Renal cortex interstitium (tissue), 11 donors: ENCODE results near the gene GLT1D1. TPM values are rescaled to one million over a fixed set of nuclear protein-coding genes. Genes with fewer than 3 reads are reported as not detected.
A peak's percentile ranks its signal among the peaks of the same experiment; 100 is the strongest.
"Not testable (repeated sequence)": the region's sequence is repeated elsewhere in the genome, so short reads cannot be mapped to it uniquely, and the experiment has no call there.

Experiments used
- DNase-seq, 11 donors: peaks; one replicate each; pipeline ENCODE4 v3.0.0-alpha.2; 2013; ENCODE audit warnings: low read depth in 9 of 11, low spot score in 4 of 11; ENCODE audit errors: extremely low read depth in 1 of 11
- polyA plus RNA-seq, 3 donors: library from polyadenylated mRNA; unstranded; fragments of 120-200 nt; gene quantifications; one replicate each; pipeline ENCODE4 v1.2.1, GENCODE V29; 2013; ENCODE audit not compliant: insufficient read length in 3 of 3

Gene GLT1D1
- polyA plus RNA-seq, 3 donors, result 1.9 to 3.7 (median 2.1) TPM

DNA sequence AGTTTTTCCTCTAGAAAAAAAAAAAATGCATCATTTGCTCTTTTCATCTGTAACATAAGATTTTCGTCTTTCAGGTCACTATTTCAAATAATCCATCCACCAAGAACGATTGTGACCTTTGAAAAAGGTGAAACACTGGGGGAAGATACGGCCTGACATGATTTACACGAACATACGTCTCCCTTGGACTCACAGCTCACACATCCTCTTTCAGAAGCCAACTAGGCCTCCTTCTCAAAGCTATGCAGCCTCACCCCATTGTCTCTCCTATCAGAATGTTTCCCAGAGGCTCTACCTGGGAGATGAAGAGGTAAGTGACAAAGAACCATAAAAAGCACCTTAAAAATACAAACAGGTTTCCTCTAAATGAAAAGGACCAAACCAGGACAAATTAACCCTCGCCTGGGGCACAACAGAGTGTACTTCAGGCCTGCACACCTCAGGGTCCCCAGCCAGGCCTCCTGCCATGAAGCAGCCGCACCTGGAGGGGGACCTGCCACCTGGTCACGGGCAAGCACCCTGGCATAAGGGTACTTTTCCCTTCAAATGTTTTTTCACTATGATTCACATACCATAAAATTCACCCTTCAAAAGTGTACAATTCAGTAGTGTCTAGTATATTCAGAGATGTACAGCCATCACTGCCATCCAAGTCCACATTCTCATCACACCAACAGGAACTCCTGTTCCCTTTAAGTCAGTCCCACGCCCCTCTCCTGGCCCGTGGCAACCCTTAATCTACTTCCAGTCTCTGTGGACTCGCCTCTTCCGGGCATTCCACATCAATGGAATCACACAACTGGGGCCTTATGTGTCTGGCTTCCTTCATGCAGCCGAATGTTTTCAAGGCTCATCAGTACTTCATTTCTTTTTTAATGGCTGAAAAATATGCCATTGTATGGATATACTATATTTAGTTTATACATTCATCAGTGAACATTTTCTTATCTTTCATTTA, 34.9 kb upstream of the GLT1D1 start:
- DNase-seq, result no peak

DNA sequence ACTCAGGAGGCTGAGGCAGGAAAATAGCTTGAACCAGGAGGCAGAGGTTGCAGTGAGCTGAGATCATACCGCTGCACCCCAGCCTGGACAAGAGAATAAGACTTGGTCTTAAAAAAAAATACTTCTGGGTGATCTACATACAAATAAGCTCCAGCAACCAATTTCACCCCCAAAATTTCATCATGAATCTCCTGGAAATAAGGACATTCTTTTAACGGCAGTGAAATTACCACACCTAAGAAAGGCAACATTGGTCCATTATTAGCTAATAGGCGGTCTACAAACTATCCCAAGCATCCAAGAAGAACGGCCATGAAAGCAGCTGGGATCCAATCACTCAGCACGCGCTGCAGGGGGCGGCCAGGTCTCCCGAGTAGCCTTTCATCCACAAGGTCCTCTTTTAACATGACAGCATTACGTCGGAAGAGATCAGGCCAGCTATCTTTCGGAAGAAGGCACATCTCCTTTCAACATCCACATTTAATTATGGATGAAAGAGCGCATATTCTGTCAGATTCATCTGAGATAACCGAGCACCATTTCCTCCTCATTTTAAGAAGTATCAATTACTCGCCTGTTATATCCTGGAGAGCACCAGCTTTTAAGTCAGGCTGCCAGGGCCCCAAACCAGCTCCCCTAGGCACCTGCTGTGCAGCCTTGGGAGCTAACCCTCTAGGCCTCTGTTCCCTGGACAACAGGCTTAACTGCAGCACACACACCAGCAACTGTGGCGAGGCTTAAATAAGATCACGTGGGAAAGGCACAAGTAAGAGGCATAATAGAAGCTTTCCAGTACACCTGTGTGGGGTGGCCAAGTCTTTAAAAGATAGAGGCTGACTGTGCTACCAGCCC, 33.8 kb upstream of the GLT1D1 start:
- no peak for DNase-seq

DNA sequence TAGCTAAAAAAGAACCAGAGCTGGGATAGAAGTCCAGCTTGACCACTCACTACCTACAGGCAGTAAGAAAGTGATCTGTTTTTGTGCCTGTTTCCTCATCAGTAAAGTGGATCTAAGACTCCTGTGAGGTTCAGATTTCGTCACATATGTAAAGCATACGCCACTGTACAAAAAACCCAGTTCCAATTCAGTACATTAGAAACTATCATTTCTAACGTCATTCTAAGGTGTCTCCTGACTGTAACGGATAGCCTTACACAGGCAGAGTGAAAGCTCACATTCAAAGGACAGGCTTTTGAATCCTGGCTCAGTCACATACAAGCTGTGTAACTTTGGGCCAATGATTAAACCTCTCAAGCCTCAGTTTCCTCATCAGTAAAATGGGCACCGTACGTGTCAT, 33.0 kb upstream of the GLT1D1 start:
- DNase-seq, result no peak

DNA sequence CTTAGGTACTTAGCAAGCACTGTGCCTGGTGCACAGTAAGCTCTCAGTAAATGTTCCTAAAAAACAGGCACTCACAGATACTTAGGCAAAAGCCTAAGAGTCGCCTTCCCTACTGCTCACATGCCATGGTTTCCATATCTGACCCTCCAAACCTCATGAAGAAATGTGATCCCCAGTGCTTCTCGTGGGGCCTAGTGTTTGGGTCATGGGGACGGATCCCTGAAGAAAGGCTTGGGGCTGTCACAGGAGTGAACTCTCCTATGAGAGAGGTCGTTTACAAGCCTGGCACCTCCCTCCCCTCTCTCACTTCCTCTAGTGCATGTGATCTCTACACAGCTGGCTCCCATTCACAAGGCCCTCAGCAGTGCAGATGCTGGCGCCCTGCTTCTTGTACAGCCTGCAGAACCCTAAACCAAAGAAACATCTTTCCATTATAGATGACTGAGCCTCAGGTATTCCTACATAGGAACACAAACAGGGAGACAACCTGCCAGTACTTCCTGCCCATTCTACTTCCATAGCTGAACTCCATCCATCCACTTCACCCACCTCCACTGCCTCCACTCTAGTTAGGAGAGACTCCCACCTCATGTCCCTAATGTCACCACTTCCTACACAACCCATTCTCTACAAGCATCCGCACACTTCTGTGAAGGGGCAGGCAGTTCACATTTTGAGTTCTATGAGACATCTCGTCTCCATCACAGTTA, 32.4 kb upstream of the GLT1D1 start:
- DNase-seq, result no peak

DNA sequence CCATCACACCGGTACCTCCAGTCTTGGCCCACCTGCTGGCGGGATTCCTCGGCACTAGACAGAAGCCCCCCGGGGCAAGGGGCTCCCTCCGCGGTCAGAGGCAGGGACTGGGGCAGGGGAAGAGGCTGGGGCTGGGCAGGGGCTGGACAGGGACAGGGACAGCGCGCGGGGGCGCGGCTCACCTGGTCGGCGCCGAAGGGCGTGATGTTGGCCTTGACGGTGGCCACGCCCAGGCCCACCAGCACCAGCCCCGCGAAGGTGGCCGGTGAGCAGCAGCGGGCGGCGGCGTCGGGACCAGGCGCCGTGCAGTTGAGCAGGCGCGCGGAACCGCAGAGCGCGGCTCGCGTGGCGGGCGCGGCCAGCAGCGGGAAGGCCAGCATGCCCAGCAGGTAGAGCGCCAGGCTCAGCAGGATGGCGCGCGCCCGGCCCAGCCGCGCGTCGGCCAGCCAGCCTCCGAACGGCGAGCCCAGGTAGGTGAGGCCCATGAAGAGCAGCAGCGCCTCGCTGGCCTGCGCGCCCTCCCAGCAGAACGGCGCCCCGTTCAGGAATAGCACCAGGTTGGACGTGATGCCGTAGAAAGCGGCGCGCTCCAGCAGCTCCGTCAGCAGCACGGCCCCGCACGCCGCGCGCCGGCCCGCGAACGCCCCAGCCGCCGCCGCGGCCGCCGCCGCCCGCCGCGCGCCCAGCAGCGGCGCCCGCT, 29.9 kb upstream of the GLT1D1 start:
- DNase-seq, result peak in 1 of 11 donors; percentile 34

DNA sequence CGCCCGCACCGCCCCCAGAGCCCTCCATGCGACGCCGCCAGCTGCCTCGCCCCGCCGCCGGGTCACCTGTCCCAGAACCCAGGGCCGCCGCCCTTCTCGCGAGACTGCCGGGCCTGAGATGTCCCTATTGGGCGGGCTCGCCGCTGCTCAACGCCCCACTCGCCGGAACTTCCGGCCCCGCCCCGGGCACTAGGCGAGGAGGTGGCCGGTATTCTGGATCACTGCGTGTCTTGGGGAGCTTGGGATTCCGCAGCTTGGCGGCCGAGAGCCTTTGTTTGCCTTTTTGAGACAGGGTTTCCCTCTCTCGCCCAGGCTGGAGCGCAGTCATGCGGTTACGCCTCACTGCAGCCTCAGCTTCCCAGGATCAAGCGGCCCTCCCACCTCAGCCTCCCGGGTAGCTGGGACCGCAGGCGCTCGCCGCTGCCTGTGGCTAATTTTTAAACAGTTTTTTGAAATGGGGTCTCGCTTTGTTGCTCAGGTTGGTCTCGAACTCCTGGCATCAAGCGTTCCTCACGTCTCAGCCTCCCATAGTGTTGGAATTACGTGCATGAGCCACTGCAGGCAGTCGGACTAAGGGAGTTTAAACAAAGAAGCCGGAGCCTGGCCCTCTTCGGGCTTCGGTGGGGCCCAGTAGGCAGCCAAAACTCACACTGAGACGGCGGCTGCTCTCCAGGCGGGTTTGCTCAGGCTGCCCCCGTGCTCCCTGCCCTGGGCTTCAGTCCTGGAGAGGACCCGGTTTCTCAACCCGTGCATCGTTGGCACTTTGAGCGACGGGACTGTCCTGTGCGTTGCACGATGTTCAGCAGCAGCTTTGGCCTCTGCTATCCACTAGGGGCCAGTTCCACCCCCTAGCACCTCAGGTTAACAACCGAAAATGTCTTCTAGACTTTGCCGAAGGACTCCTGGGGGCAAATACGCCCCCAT, 29.1 kb upstream of the GLT1D1 start, which contains the start of gene SLC15A4:
SLC15A4 (minus strand) TSS at position 43 of the 924 bp plus-strand sequence; CDS start at position 28, 15 bp downstream.
- DNase-seq, result peak; percentile 81 to 93 (median 89)

DNA sequence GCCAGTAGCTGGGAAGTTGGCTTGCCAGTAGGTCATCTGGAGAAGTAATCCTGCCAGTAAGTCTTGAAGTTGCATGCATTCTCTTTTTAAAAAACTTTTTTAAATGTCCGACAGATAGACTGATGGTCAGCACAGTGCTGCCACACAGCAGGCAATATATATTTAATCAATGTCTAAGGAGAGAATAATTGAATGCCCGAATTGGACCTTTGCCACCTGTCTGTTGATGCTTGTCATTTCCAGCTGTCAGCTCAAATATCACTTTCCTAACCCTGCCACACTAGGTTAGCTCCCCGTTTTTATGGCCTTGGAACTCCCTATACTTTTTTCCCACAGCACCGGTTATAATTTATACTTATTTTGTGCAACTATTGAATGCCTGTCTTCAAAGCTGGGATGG, 27.4 kb upstream of the GLT1D1 start:
- no peak for DNase-seq

DNA sequence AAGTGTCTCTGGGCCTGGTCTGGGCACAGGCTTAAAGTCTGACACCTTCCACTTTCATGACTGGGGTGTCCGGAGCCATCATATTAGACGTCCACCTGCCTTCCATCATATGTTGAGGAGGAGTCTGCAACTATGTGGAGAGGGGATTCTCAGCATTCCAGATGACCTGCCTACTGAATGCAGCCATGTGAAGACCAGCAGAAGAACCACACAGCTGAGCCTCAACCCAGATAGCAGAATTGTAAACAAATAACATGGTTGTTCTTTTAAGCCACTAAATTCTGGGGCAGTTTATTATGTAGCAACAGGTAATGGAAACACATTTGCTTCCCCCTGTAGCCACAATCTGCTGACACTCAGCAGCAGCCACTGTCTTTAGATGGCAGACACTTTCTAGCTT, 25.6 kb upstream of the GLT1D1 start:
- DNase-seq, result no peak

DNA sequence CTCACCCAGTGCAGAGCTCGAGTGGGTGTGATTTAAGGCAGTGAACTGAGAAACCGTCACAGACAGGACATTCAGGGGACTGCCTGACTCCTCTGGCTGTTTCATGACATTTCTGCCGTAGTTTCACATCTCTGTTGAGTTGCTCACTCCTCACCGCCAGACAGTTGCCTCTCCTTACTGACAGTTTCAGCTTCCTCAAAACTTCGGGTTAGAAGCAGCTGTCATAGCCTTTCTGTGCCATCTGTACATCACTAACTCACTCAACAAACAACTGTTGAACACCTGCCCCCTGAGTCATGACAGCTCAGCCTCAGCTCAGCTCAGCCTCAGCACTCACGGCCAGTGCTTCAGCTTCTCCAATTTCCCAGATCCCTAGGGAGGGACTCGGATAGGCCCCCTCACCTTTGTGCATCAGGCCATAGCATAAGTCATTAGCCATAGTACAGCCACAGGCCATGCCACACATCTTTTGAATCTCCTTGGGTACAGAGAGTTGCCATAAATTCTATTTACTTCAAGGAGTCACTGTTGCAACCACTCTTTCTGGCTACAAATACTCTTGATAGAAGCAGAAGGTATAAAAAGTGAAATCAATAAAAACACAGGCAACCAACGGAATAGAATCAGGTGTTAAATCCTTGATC, 23.3 kb upstream of the GLT1D1 start:
- DNase-seq, result no peak

DNA sequence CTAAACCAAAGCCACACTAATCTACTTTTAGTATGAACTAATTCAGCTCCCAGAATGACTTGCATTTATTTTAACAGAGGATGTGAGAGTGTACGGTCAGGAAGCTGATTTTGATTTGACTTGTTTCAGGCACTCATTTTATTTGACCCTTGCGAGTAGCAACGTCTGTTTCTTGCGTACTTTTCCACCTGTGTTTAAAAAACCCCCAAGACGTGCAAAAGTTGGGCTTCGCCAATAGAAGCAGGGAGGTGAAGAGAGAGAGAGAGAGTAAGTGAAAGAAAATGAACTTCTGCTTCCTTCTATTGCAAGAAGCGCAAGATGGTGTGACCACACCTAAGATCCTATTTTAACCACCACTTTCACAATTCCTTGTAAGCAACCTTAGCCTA, 22.8 kb upstream of the GLT1D1 start:
- no peak for DNase-seq

DNA sequence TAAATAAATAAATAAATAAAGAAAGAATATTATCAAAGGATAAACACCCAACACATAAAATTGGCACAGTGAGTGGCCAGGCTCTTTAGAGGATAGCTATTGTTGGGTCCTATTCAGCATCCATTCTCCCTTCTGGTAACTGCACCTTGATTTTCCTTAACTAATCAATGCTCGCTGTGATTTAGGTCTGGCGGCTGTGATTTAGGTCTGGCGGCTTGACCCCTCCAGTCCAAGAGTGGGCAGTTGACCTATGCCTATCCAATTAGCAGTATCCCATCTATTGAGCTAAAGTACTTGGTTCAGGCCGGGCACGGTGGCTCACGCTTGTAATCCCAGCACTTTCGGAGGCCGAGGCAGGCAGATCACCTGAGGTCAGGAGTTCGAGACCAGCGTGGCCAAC, 19.9 kb upstream of the GLT1D1 start:
- no peak for DNase-seq

DNA sequence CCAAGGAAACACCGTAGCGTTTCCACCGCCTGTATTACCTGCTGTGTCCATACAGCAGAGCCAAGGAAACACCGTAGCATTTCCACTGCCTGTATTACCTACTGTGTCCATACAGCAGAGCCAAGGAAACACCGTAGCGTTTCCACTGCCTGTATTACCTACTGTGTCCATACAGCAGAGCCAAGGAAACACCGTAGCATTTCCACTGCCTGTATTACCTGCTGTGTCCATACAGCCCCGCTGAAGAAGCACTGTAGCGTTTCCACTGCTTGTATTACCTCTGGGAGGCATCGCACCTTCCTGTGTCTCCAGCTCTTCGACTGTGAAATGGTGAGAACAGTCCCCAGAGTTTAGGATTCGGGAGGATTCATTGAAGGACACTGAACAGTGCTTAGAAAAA, 13.4 kb upstream of the GLT1D1 start:
- not testable (repeated sequence) for DNase-seq

DNA sequence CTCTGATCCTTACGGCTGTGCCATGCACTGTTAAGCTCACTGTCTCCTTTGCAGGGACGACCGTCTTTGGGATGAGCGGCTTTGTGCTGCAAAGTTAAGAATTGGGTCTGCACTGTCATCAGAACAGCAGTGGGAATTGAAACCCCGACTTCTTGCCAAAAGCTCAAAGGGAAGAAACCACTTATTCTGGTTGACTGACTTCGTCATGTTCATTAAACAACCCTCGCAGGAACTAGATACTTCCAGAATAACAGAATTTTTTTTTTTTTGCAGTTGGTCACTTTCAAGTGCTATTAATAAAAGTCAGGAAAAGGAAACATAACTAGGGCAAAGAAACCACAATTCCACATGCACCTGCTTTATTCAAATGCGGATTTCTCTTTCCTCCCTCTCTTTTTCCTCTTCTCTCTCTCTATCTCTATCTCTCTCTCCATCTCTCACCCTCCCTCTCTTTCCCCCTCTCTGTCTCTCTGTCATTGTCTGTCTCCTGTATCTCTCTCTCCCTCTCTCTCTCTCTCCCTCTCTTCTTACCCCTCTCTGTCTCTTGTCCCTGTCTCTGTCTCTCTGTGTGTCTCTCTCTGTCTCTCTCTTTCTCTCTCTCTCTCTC, 12.3 kb upstream of the GLT1D1 start:
- no peak for DNase-seq

DNA sequence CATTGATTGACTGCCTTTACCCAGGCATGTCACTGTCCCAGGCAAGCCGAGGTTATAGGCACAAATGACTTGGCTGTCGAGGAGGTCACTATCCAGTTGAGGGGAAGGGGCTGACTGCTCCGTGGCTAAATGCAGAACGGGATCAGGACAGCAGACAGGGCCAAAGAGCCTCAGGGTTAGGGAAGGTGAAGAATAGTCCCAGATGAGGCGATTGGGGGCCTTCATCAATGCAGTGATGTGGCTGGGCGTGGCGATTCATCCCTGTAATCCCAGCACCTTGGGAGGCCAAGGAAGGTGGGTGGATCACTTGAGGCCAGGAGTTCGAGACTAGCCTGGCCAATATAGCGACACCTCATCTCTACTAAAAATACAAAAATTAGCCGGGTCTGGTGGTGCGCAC, 10.7 kb upstream of the GLT1D1 start:
- DNase-seq, result no peak

DNA sequence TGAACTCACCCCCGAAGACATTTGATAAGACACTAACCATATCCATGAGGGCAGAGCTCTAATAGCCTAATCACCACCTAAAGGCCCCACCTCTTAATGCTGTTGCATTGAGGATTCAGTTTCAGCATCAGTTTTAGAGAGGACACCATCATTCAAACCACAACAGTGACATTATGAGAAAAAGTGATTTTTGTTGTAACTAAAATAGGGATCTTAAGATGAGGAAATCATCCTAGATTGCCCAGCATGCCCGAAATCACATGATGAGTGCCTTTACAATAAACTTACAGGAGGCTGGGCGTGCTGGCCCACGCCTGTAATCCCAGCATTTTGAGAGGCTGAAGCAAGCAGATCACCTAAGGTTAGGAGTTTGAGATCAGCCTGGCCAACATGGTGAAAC, 9.7 kb upstream of the GLT1D1 start:
- DNase-seq, result no peak

DNA sequence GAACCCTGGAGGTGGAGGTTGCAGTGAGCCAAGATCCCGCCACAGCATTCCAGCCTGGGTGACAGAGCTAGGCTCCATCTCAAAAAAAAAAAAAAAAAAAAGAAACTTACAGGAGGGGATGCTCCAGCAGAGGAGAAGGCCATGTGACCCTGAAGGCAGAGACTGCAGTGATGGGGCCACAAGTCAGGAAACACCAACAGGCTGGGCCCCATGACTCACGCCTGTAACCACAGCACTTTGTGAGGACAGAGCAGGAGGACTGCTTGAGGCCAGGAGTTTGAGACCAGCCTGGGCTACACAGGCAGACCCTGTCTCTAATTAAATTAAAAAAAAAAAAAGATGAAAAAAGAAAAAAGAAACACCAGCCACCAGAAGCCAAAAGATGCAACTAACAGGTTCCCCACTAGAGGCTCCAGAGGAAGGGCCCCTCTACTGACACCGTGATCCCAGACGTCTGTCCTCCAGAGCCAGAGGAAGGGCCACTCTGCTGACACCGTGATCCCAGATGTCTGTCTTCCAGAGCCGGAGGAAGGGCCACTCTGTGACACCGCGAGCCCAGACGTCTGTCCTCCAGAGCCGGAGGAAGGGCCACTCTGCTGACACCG, 9.1 kb upstream of the GLT1D1 start:
- DNase-seq, result no peak
